IMR-90 (cell line): ENCODE data around the gene PPP2R5B.

Source experiments
- BHLHE40 ChIP-seq: fragments of 150-350 bp; IDR thresholded peaks from 2 replicates; pipeline ENCODE4 v1.6.1; 2016; ENCODE audit warnings: mild to moderate bottlenecking, low read depth, low read length
- CEBPB ChIP-seq: IDR thresholded peaks from 2 replicates; pipeline ENCODE4 v1.6.1; 2012; ENCODE audit warnings: low read depth, low read length, improper control_type of control experiment
- CHD1 ChIP-seq: IDR thresholded peaks from 2 replicates; pipeline ENCODE4 v1.6.1; 2012; ENCODE audit warnings: low read depth, low read length, improper control_type of control experiment
- CTCF ChIP-seq: conservative IDR thresholded peaks from 2 replicates; pipeline ENCODE4 v1.5.1; 2012; ENCODE audit warnings: mild to moderate bottlenecking, low read depth, low read length, improper control_type of control experiment
- FOS ChIP-seq: fragments of 150-350 bp; IDR thresholded peaks from 2 replicates; pipeline ENCODE4 v1.6.1; 2016; ENCODE audit warnings: low read depth, low read length
- MAZ ChIP-seq: IDR thresholded peaks from 2 replicates; pipeline ENCODE4 v1.6.1; 2012; ENCODE audit warnings: low read depth, mild to moderate bottlenecking, low read length, improper control_type of control experiment, moderate library complexity, borderline replicate concordance
- POLR2A ChIP-seq: IDR thresholded peaks from 2 replicates; pipeline ENCODE4 v1.6.1; 2012; ENCODE audit warnings: mild to moderate bottlenecking, low read depth, low read length
- RAD21 ChIP-seq: IDR thresholded peaks from 2 replicates; pipeline ENCODE4 v1.6.1; 2012; ENCODE audit warnings: low read length, improper control_type of control experiment
- RCOR1 ChIP-seq: IDR thresholded peaks from 2 replicates; pipeline ENCODE4 v1.6.1; 2012; ENCODE audit warnings: mild to moderate bottlenecking, low read length, improper control_type of control experiment; ENCODE audit not compliant: insufficient replicate concordance
- RFX5 ChIP-seq: IDR thresholded peaks from 2 replicates; pipeline ENCODE4 v1.8.0; 2012; ENCODE audit warnings: low read depth, mild to moderate bottlenecking, low read length, moderate library complexity
- USF2 ChIP-seq: fragments of 150-350 bp; IDR thresholded peaks from 2 replicates; pipeline ENCODE4 v1.6.1; 2017; ENCODE audit warnings: mild to moderate bottlenecking, antibody characterized with exemption, low read length, low read depth

- no peak for TF ChIP-seq CEBPB
- TF ChIP-seq MAZ, result no peak
- no peak for TF ChIP-seq CTCF
- no peak for TF ChIP-seq RAD21
- no peak for TF ChIP-seq FOS
- no peak for TF ChIP-seq BHLHE40
- no peak for TF ChIP-seq RFX5
- TF ChIP-seq POLR2A, result no peak; the same call in 1 of the 2 replicates
- TF ChIP-seq RCOR1, result no peak
- no peak for TF ChIP-seq CHD1
- TF ChIP-seq USF2, result no peak
Observed at GRCh38 chr11:64876229-64876750, 48.2 kb upstream of the PPP2R5B start.
